ENCODE measurements around the gene MLANA. TPM values are rescaled to one million over a fixed set of nuclear protein-coding genes. Genes with fewer than 3 reads are reported as not detected.

The MLANA gene
- total RNA-seq, 1 experiment from 2014 or later = not detected

- no peak for DNase-seq (ENCODE audit: low spot score)
Observed at GRCh38 chr9:5899292-5899691, 8.6 kb downstream of the MLANA start.

GRCh38 chr9:5900622-5901021, 9.9 kb downstream of the MLANA start:
- DNase-seq (ENCODE audit: low spot score) = no peak

- no peak for DNase-seq (ENCODE audit: low spot score)
Observed at GRCh38 chr9:5902377-5902776, 11.7 kb downstream of the MLANA start.

- DNase-seq (ENCODE audit: low spot score) = no peak
Observed at GRCh38 chr9:5908918-5909317, 18.2 kb downstream of the MLANA start.

GRCh38 chr9:5909976-5910375, 19.3 kb downstream of the MLANA start:
- peak; percentile 30 for DNase-seq (ENCODE audit: low spot score)

GRCh38 chr9:5910413-5911057, 19.8 kb downstream of the MLANA start:
- no peak for DNase-seq (ENCODE audit: low spot score)

GRCh38 chr9:5915438-5915837, 24.7 kb downstream of the MLANA start:
- no peak for DNase-seq (ENCODE audit: low spot score)

- DNase-seq (ENCODE audit: low spot score) = no peak
Observed at GRCh38 chr9:5917273-5917672, 26.6 kb downstream of the MLANA start.

- no peak for DNase-seq (ENCODE audit: low spot score)
Observed at GRCh38 chr9:5917888-5918287, 27.2 kb downstream of the MLANA start.

GRCh38 chr9:5918460-5918859, 27.8 kb downstream of the MLANA start:
- DNase-seq (ENCODE audit: low spot score) = no peak

- no peak for DNase-seq (ENCODE audit: low spot score)
Observed at GRCh38 chr9:5920860-5921328, 30.2 kb downstream of the MLANA start.

- DNase-seq (ENCODE audit: low spot score) = no peak
Observed at GRCh38 chr9:5922192-5922591, 31.5 kb downstream of the MLANA start.

GRCh38 chr9:5931657-5932056, 41.0 kb downstream of the MLANA start:
- no peak for DNase-seq (ENCODE audit: low spot score)

GRCh38 chr9:5938449-5938848, 47.8 kb downstream of the MLANA start:
- no peak for DNase-seq (ENCODE audit: low spot score)

- no peak for DNase-seq (ENCODE audit: low spot score)
Observed at GRCh38 chr9:5939530-5939929, 48.8 kb downstream of the MLANA start.

GRCh38 chr9:5941214-5941613, 50.5 kb downstream of the MLANA start:
- no peak for DNase-seq (ENCODE audit: low spot score)

- no peak for DNase-seq (ENCODE audit: low spot score)
Observed at GRCh38 chr9:5945112-5945511, 54.4 kb downstream of the MLANA start.

- DNase-seq (ENCODE audit: low spot score) = no peak
Observed at GRCh38 chr9:5947912-5948311, 57.2 kb downstream of the MLANA start.

- peak; percentile 43 for DNase-seq (ENCODE audit: low spot score)
Observed at GRCh38 chr9:5949103-5949699, 58.5 kb downstream of the MLANA start.

GRCh38 chr9:5950261-5950660, 59.6 kb downstream of the MLANA start:
- DNase-seq (ENCODE audit: low spot score) = no peak

GRCh38 chr9:5951686-5952211, 61.1 kb downstream of the MLANA start:
- DNase-seq (ENCODE audit: low spot score) = no peak

- no peak for DNase-seq (ENCODE audit: low spot score)
Observed at GRCh38 chr9:5953743-5954707, 63.3 kb downstream of the MLANA start.

All from A172 (cell line).